DMS53 (cell line): ENCODE measurements around the gene KRT37.
A peak's percentile ranks its signal among the peaks of the same experiment; 100 is the strongest.
"Not testable (repeated sequence)": the region's sequence is repeated elsewhere in the genome, so short reads cannot be mapped to it uniquely, and the experiment has no call there.

Experiments used
- DNase-seq: peaks from one replicate; lab custom pipeline; 2025; lab: John Stamatoyannopoulos, UW

Gene KRT37

GRCh38 chr17:41404024-41404671 lies 20.2 kb downstream of the KRT37 start:
- peak; percentile 88 for DNase-seq

GRCh38 chr17:41403404-41404023 lies 20.9 kb downstream of the KRT37 start:
- no peak for DNase-seq

- DNase-seq, result no peak
Observed at GRCh38 chr17:41402161-41402560, 22.2 kb downstream of the KRT37 start.

GRCh38 chr17:41396996-41397660 lies 27.3 kb downstream of the KRT37 start, which contains the start of gene KRT31:
KRT31 (minus strand) TSS chr17:41397608; CDS start chr17:41397539, 69 bp downstream.
- no peak for DNase-seq

- no peak for DNase-seq
Observed at GRCh38 chr17:41396340-41396739, 28.0 kb downstream of the KRT37 start.

- DNase-seq, result no peak
Observed at GRCh38 chr17:41395611-41396010, 28.8 kb downstream of the KRT37 start.

GRCh38 chr17:41395044-41395443 lies 29.3 kb downstream of the KRT37 start:
- DNase-seq, result not testable (repeated sequence)

- no peak for DNase-seq
Observed at GRCh38 chr17:41394254-41394996, 30.0 kb downstream of the KRT37 start.

- no peak for DNase-seq
Observed at GRCh38 chr17:41393826-41394225, 30.6 kb downstream of the KRT37 start.

GRCh38 chr17:41393294-41393693 lies 31.1 kb downstream of the KRT37 start:
- no peak for DNase-seq

- no peak for DNase-seq
Observed at GRCh38 chr17:41392278-41392677, 32.1 kb downstream of the KRT37 start.

GRCh38 chr17:41391535-41391934 lies 32.9 kb downstream of the KRT37 start:
- DNase-seq, result no peak

GRCh38 chr17:41390411-41390938 lies 33.9 kb downstream of the KRT37 start:
- DNase-seq, result no peak

GRCh38 chr17:41387670-41388069 lies 36.7 kb downstream of the KRT37 start:
- DNase-seq, result no peak

GRCh38 chr17:41386227-41386626 lies 38.2 kb downstream of the KRT37 start:
- DNase-seq, result no peak

GRCh38 chr17:41383690-41384089 lies 40.7 kb downstream of the KRT37 start:
- DNase-seq, result no peak

- DNase-seq, result no peak
Observed at GRCh38 chr17:41382394-41382793, 42.0 kb downstream of the KRT37 start.

- DNase-seq, result not testable (repeated sequence)
Observed at GRCh38 chr17:41381943-41382342, 42.4 kb downstream of the KRT37 start, which contains the start of gene KRT34. KRT34 (minus strand) TSS chr17:41382306; CDS start chr17:41382246, 60 bp downstream.

- not testable (repeated sequence) for DNase-seq
Observed at GRCh38 chr17:41380091-41380490, 44.3 kb downstream of the KRT37 start.

GRCh38 chr17:41377546-41377945 lies 46.8 kb downstream of the KRT37 start:
- DNase-seq, result no peak
